ENCODE data around the gene DOLPP1. TPM values are rescaled to one million over a fixed set of nuclear protein-coding genes. Genes with fewer than 3 reads are reported as not detected.
"Not testable (repeated sequence)": the region's sequence is repeated elsewhere in the genome, so short reads cannot be mapped to it uniquely, and the experiment has no call there.

DOLPP1 gene
- total and polyA plus RNA-seq, 2 donors from 2014 or later, result 9.1 to 12.1 TPM

DNA sequence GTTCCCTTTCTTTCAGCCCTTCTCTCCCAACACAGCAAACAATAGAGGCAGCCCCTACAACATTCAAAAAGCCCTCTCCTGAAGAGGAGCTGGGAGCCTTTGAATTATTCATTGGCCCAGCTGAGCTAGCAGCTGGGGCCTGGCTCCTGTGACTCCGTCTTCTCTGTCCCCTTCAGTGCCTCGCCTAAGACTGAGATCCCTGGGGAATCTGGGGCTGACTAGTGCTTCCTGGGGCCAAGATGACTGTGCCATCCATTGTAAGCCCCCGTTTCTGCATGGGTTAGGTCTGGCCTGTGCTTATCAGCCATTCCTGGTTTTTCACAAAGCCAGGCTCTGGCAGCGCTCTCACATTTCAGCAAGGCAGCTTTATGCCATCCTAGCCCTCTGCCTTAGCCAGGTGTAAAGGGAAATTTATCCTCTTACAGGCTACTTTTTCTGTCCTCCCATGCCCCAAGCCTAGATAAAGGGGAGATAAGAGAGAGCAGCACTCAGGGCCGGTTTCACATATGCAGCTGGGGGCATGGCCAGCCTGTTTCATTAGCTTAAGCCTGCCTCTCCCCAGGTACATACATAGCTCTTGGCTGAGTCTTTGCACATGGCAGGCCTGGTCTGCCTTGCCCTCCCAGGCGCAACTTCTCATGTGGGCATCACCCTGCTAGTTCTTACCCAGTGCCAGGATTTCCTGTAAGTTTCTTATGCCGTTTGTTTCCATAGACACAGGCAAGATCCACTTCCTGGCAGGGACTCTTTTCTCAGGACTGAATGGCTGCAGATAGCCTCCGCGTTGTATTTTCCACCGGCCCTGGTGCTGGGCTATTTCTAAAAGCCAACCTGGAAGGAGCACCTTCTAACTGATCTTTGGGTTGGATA, 46.1 kb downstream of the DOLPP1 start:
- FAIRE-seq (no peak), DNase-seq (peak in 3 of 5 donors; percentile 29 to 44 (median 31))
- Histone ChIP-seq H3K27me3 (ENCODE audit: control insufficient read depth, insufficient read depth, low read length) (no peaks in the 10 kb centered on the region), H3K9me3 (ENCODE audit: control insufficient read depth in 2 of 3, insufficient read depth in 1 of 3, low read length in 3 of 3) (no peaks in the 10 kb centered on the region), H3K36me3 (ENCODE audit: control insufficient read depth in 2 of 3, insufficient read depth in 3 of 3, low read length in 3 of 3) (peaks cover 0 to 24% (median 16%) of the 10 kb centered on the region in 3 donors), H3K4me1 (ENCODE audit: control insufficient read depth in 2 of 3, insufficient read depth in 2 of 3, low read depth in 1 of 3, low read length in 3 of 3) (peaks cover 0 to 6% (median 0%) of the 10 kb centered on the region in 3 donors), H3K27ac (ENCODE audit: low read depth in 2 of 2, low read length in 2 of 2) (no peak overlapping the region), H3K9ac (ENCODE audit: low read length in 3 of 3) (no peak overlapping the region), H3K4me3 (ENCODE audit: low read length in 3 of 3) (no peak overlapping the region)
- no peak for TF ChIP-seq CTCF (IDR thresholded peaks at IDR 0.05; ENCODE audit: borderline replicate concordance, extremely low read depth, insufficient read depth)
- intact Hi-C loops (cut with DNase I), result loop anchor here (10.0 kb wide), 1 partner anchor 658 kb away; no protein-coding TSS in a partner anchor

DNA sequence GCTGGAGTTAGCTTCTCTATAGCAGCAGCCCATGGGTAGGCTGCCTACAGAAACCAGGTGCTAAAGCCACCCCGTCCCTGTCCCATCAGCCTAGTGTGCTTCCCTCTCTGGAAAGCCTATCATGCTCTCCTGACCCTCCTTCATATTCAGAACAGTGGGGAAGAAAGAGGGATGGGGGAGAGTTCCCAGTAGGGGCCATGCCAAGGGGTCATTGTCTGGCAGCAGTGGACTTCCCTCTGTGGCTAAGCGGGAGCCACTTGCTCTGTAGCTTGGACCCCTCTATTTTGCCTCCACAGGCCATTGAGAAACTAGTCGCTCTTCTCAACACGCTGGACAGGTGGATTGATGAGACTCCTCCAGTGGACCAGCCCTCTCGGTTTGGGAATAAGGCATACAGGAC, 47.8 kb downstream of the DOLPP1 start:
- TF ChIP-seq CTCF (IDR thresholded peaks at IDR 0.05; ENCODE audit: borderline replicate concordance, extremely low read depth, insufficient read depth), result no peak
- Histone ChIP-seq H3K4me1 (ENCODE audit: control insufficient read depth in 2 of 3, insufficient read depth in 2 of 3, low read depth in 1 of 3, low read length in 3 of 3) (peaks cover 0 to 6% (median 0%) of the 10 kb centered on the region in 3 donors), H3K27me3 (ENCODE audit: control insufficient read depth, insufficient read depth, low read length) (no peaks in the 10 kb centered on the region), H3K9ac (ENCODE audit: low read length in 3 of 3) (no peak overlapping the region), H3K9me3 (ENCODE audit: control insufficient read depth in 2 of 3, insufficient read depth in 1 of 3, low read length in 3 of 3) (no peaks in the 10 kb centered on the region), H3K4me3 (ENCODE audit: low read length in 3 of 3) (no peak overlapping the region), H3K27ac (ENCODE audit: low read depth in 2 of 2, low read length in 2 of 2) (no peak overlapping the region), H3K36me3 (ENCODE audit: control insufficient read depth in 2 of 3, insufficient read depth in 3 of 3, low read length in 3 of 3) (peaks cover 3 to 33% (median 17%) of the 10 kb centered on the region in 3 donors)
- FAIRE-seq (no peak), DNase-seq (peak in 1 of 5 donors; percentile 29)
- intact Hi-C loops (cut with DNase I), result loop anchor here (10.0 kb wide), 1 partner anchor 656 kb away; no protein-coding TSS in a partner anchor

DNA sequence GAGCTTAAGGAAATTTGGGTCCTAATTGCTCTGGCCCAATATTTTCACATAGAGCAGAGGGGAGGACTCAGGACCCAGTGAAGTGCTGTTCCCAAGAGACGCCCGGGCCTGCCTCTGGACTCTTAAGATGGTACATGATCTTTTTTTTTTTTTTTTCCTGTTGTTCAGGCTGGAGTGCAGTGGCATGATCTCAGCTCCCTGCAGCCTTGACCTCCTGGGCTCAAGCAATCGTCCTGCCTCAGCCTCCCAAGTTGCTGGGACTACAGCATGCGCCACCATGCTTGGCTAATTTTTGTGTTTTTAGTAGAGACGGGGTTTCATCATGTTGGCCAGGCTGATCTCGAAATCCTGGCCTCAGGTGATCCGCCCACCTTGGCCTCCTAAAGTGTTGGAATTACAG, 49.4 kb downstream of the DOLPP1 start:
- FAIRE-seq; H3K4me3 ChIP-seq (ENCODE audit: low read length in 3 of 3); H3K4me1 ChIP-seq (ENCODE audit: control insufficient read depth in 2 of 3, insufficient read depth in 2 of 3, low read depth in 1 of 3, low read length in 3 of 3); H3K9me3 ChIP-seq (ENCODE audit: control insufficient read depth in 2 of 3, insufficient read depth in 1 of 3, low read length in 3 of 3); intact Hi-C loops (cut with DNase I); H3K9ac ChIP-seq (ENCODE audit: low read length in 3 of 3); H3K27ac ChIP-seq (ENCODE audit: low read depth in 2 of 2, low read length in 2 of 2); H3K27me3 ChIP-seq (ENCODE audit: control insufficient read depth, insufficient read depth, low read length): not testable (repeated sequence)
- peak in 1 of 5 donors; percentile 40 for DNase-seq
- peaks cover 4 to 35% (median 19%) of the 10 kb centered on the region in 3 donors for H3K36me3 ChIP-seq (ENCODE audit: control insufficient read depth in 2 of 3, insufficient read depth in 3 of 3, low read length in 3 of 3)

DNA sequence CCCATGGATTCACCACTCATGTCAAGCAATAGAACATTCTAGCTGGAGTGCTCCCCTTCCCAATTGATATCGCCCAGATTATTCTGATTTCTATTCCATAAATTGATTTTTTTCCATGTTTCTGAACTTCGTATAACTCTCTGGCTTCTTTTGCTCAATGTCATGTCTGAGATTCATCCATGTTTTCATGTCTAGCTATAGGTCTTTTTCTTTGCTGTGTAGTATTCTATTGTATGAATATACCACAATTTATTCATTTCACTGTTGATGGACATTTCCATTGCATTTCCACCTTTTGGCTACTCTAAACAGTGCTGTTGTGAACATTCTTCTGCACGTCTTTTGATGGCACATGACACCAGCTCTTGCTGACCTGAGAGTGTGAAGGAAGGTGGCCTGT, 49.9 kb downstream of the DOLPP1 start:
- H3K9ac ChIP-seq (ENCODE audit: low read length in 3 of 3), result no peak overlapping the region
- H3K27me3 ChIP-seq (ENCODE audit: control insufficient read depth, insufficient read depth, low read length), result no peaks in the 10 kb centered on the region
- H3K9me3 ChIP-seq (ENCODE audit: control insufficient read depth in 2 of 3, insufficient read depth in 1 of 3, low read length in 3 of 3), result no peaks in the 10 kb centered on the region
- FAIRE-seq (no peak), DNase-seq (no peak)
- peaks cover 4 to 33% (median 17%) of the 10 kb centered on the region in 3 donors for H3K36me3 ChIP-seq (ENCODE audit: control insufficient read depth in 2 of 3, insufficient read depth in 3 of 3, low read length in 3 of 3)
- no peak for TF ChIP-seq CTCF (IDR thresholded peaks at IDR 0.05; ENCODE audit: borderline replicate concordance, extremely low read depth, insufficient read depth)
- H3K4me1 ChIP-seq (ENCODE audit: control insufficient read depth in 2 of 3, insufficient read depth in 2 of 3, low read depth in 1 of 3, low read length in 3 of 3), result peaks cover 0 to 6% (median 0%) of the 10 kb centered on the region in 3 donors
- no peak overlapping the region for H3K27ac ChIP-seq (ENCODE audit: low read depth in 2 of 2, low read length in 2 of 2)
- no peak overlapping the region for H3K4me3 ChIP-seq (ENCODE audit: low read length in 3 of 3)
- intact Hi-C loops (cut with DNase I), result no loop called here

Data from kidney (tissue), 14 donors.